Endothelial cell of umbilical vein (primary cell): Measurements from ENCODE around the gene LRP1B. TPM values are rescaled to one million over a fixed set of nuclear protein-coding genes. Genes with fewer than 3 reads are reported as not detected.

Source experiments
- BruUV-seq: library from RNA; stranded (reverse); fragments of 400-500 nt; replicated peaks from 2 replicates; lab custom pipeline; 2021; lab: Mats Ljungman, UMichigan
- CTCF ChIA-PET: fragments of 300-600, 350-600 bp; sonication (Branson Sonifier 250); formaldehyde crosslinking; loops from one replicate; lab custom pipeline; 2021; ENCODE audit warnings: antibody characterized with exemption, inconsistent platforms; lab: Charles Lee
- POLR2A ChIA-PET: fragments of 300-600, 350-600 bp; sonication (Branson Sonifier 250); formaldehyde crosslinking; loops from one replicate; lab custom pipeline; 2021; ENCODE audit warnings: antibody characterized with exemption, inconsistent platforms; lab: Charles Lee
- DNase-seq: peaks from one replicate; pipeline ENCODE4 v3.0.0-alpha.2; 2011; ENCODE audit warnings: low read depth, low spot score
- FAIRE-seq: peaks from 2 replicates; lab custom pipeline; 2011; peaks lifted over from hg19 to GRCh38; lab: Jason Lieb, UNC
- H2AFZ ChIP-seq: 2 replicates; pipeline ENCODE4 v1.6.0; 2012; ENCODE audit warnings: low read depth, low read length, control low read depth, inconsistent platforms
- H3K27ac ChIP-seq: 2 replicates; pipeline ENCODE4 v1.5.1; 2011; ENCODE audit warnings: low read depth, mild to moderate bottlenecking, control low read depth, low read length, moderate library complexity; ENCODE audit not compliant: insufficient read depth
- H3K27me3 ChIP-seq, 2 experiments: 2 replicates each; pipeline versions ENCODE4 v1.6.0 to v1.6.1; 2011; ENCODE audit warnings: low read length in 2 of 2, mixed read lengths in 1 of 2; ENCODE audit not compliant: control insufficient read depth in 2 of 2, insufficient read depth in 2 of 2
- H3K36me3 ChIP-seq, 2 experiments: 2 replicates in 1 of 2; 3 replicates in 1 of 2; pipeline ENCODE4 v1.5.1; 2011; ENCODE audit warnings: low read length in 2 of 2, mild to moderate bottlenecking in 1 of 2, moderate library complexity in 1 of 2; ENCODE audit not compliant: control insufficient read depth in 2 of 2, insufficient read depth in 2 of 2; ENCODE audit errors: extremely low read depth in 1 of 2
- H3K4me1 ChIP-seq: 3 replicates; pipeline ENCODE4 v1.5.1; 2011; ENCODE audit warnings: mild to moderate bottlenecking, low read length; ENCODE audit not compliant: control insufficient read depth, insufficient read depth; ENCODE audit errors: extremely low read depth
- H3K4me2 ChIP-seq: 2 replicates; pipeline ENCODE4 v1.6.1; 2011; ENCODE audit warnings: low read length, control low read depth, mixed read lengths; ENCODE audit not compliant: insufficient read depth
- H3K4me3 ChIP-seq, 3 experiments: fragments of 200-600 bp in 1 of 3; sonication (generic), shearing (Covaris generic) in 1 of 3; replicated peaks in 1 of 3; 2 replicates each; pipeline ENCODE4 v1.5.1; 2011 to 2016; ENCODE audit warnings: control low read depth in 3 of 3, low read length in 3 of 3, mild to moderate bottlenecking in 2 of 3, inconsistent platforms in 1 of 3, low read depth in 1 of 3, moderate library complexity in 1 of 3; ENCODE audit not compliant: insufficient read depth in 1 of 3
- H3K79me2 ChIP-seq: 2 replicates; pipeline ENCODE4 v1.6.0; 2012; ENCODE audit warnings: low read length, inconsistent platforms; ENCODE audit not compliant: control insufficient read depth, insufficient read depth
- H3K9ac ChIP-seq: replicated peaks from 2 replicates; pipeline ENCODE3; 2011; ENCODE audit warnings: low read length, control low read depth; ENCODE audit not compliant: insufficient read depth; ENCODE audit errors: extremely low read depth
- H3K9me1 ChIP-seq: replicated peaks from 3 replicates; pipeline ENCODE4 v1.6.0; 2011; ENCODE audit warnings: mild to moderate bottlenecking, low read length; ENCODE audit not compliant: control insufficient read depth, insufficient read depth; ENCODE audit errors: extremely low read depth
- H3K9me3 ChIP-seq: replicated peaks from 2 replicates; pipeline ENCODE4 v1.5.1; 2012; ENCODE audit warnings: low read length, inconsistent platforms; ENCODE audit not compliant: control insufficient read depth, insufficient read depth
- H4K20me1 ChIP-seq: replicated peaks from 2 replicates; pipeline ENCODE3; 2011; ENCODE audit warnings: mild to moderate bottlenecking, low read length; ENCODE audit not compliant: control insufficient read depth, insufficient read depth; ENCODE audit errors: extremely low read depth
- EZH2 ChIP-seq: IDR thresholded peaks from 2 replicates; pipeline ENCODE4 v1.6.1; 2012; ENCODE audit warnings: borderline replicate concordance, low read depth, mild to moderate bottlenecking, moderate library complexity, low read length, inconsistent platforms; ENCODE audit not compliant: severe bottlenecking
- FOS ChIP-seq: IDR thresholded peaks from 2 replicates; pipeline ENCODE4 v1.6.1; 2011; ENCODE audit warnings: mild to moderate bottlenecking, low read length, moderate library complexity, borderline replicate concordance; ENCODE audit not compliant: insufficient read depth
- GATA2 ChIP-seq: IDR thresholded peaks from 2 replicates; pipeline ENCODE4 v1.7.0; 2011; ENCODE audit warnings: low read depth, mild to moderate bottlenecking, moderate library complexity, mixed read lengths, low read length; ENCODE audit not compliant: insufficient read length, insufficient read depth
- JUN ChIP-seq: IDR thresholded peaks from 2 replicates; pipeline ENCODE4 v1.6.1; 2011; ENCODE audit warnings: borderline replicate concordance, low read depth; ENCODE audit not compliant: insufficient read length, insufficient read depth
- MYC ChIP-seq: IDR thresholded peaks from one replicate; pipeline ENCODE4 v1.6.1; 2011; ENCODE audit warnings: mild to moderate bottlenecking, low read depth, low read length
- POLR2A ChIP-seq: IDR thresholded peaks from 2 replicates; pipeline ENCODE4 v1.6.1; 2012; ENCODE audit warnings: low read depth, mild to moderate bottlenecking, control low read depth, low read length
- POLR2AphosphoS5 ChIP-seq: IDR thresholded peaks from 2 replicates; pipeline ENCODE4 v1.6.1; 2012; ENCODE audit warnings: low read depth, mild to moderate bottlenecking, control low read depth, low read length, moderate library complexity; ENCODE audit not compliant: insufficient read depth
- dilution Hi-C: fragments of 300-500 bp; cut with MboI; formaldehyde crosslinking; loops from one replicate; pipeline ENCODE4 v1.15.0; 2019; ENCODE audit warnings: low sequenced_read_pairs; ENCODE audit not compliant: extremely low pct_ligation_motif_present
- intact Hi-C: fragments of 100-400 bp; cut with micrococcal nuclease; formaldehyde crosslinking; loops from one replicate; pipeline ENCODE4 v1.10.0; 2022
- polyA plus RNA-seq, 4 experiments: library from polyadenylated mRNA; depleted of rRNA in 3 of 4; stranded (reverse) in 3 of 4; unstranded in 1 of 4; fragments of >200 nt; gene quantifications; 2 replicates each; pipeline versions ENCODE4 v1.2.1 to v1.2.3, GENCODE V29; 2011 to 2012; ENCODE audit warnings: missing spikeins in 1 of 4
- total RNA-seq: library from RNA; stranded (reverse); gene quantifications from 2 replicates; pipeline ENCODE4 v1.2.3, GENCODE V29; 2021
- TF ChIP-seq, protein P1 (sequence below): IDR thresholded peaks from 2 replicates; pipeline ENCODE4 v1.6.1; 2011; ENCODE audit not compliant: insufficient read depth, insufficient read length
- TF ChIP-seq, protein P2 (sequence below), 2 donors: IDR thresholded peaks; 1 replicate in 1 of 2; 2 replicates in 1 of 2; pipeline ENCODE4 v1.5.1; 2011; ENCODE audit warnings: low read length in 2 of 2, mild to moderate bottlenecking in 2 of 2, moderate library complexity in 2 of 2, control low read depth in 1 of 2, inconsistent platforms in 1 of 2, low read depth in 1 of 2; ENCODE audit not compliant: insufficient read depth in 1 of 2; ENCODE audit errors: extremely low read depth in 1 of 2

Gene LRP1B
- total and polyA plus RNA-seq, 2 donors (not counting 3 experiments of a cell fraction or from before 2014, with no cell fraction given), result 0.03 to 0.07 TPM

- H3K9me3 ChIP-seq, result no peaks in the 10 kb centered on the region
- no TSS peak for BruUV-seq
- no peak for DNase-seq
- H4K20me1 ChIP-seq, result no peaks in the 10 kb centered on the region
- no peaks in the 10 kb centered on the region for H3K36me3 ChIP-seq
- no peaks in the 10 kb centered on the region for H3K9me1 ChIP-seq
- POLR2A ChIA-PET, result no interaction called here
- H2AFZ ChIP-seq, result no peak overlapping the region
- no peak overlapping the region for H3K9ac ChIP-seq
- H3K4me3 ChIP-seq, result no peak overlapping the region
- CTCF ChIA-PET, result interaction anchor here (0.7 to 1.0 kb wide), 2 partner anchors 9 to 22 kb away, joined by 3 read pairs; no protein-coding TSS in a partner anchor
- FAIRE-seq, result no peak
- H3K27ac ChIP-seq, result no peak overlapping the region
- H3K27me3 ChIP-seq, result no peaks in the 10 kb centered on the region
- TF ChIP-seq FOS (no peak), GATA2 (no peak), MYC (no peak), POLR2AphosphoS5 (no peak), EZH2 (no peak), JUN (no peak), POLR2A (no peak)
- TF ChIP-seq, protein P1, sequence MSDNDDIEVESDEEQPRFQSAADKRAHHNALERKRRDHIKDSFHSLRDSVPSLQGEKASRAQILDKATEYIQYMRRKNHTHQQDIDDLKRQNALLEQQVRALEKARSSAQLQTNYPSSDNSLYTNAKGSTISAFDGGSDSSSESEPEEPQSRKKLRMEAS, result no peak
- TF ChIP-seq, protein P2, sequence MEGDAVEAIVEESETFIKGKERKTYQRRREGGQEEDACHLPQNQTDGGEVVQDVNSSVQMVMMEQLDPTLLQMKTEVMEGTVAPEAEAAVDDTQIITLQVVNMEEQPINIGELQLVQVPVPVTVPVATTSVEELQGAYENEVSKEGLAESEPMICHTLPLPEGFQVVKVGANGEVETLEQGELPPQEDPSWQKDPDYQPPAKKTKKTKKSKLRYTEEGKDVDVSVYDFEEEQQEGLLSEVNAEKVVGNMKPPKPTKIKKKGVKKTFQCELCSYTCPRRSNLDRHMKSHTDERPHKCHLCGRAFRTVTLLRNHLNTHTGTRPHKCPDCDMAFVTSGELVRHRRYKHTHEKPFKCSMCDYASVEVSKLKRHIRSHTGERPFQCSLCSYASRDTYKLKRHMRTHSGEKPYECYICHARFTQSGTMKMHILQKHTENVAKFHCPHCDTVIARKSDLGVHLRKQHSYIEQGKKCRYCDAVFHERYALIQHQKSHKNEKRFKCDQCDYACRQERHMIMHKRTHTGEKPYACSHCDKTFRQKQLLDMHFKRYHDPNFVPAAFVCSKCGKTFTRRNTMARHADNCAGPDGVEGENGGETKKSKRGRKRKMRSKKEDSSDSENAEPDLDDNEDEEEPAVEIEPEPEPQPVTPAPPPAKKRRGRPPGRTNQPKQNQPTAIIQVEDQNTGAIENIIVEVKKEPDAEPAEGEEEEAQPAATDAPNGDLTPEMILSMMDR (IDR thresholded peaks at IDR 0.05; ENCODE audit: extremely low read depth in 1 of 2, insufficient read depth in 1 of 2, low read depth in 1 of 2, low read length in 2 of 2), result no peak
- H3K4me2 ChIP-seq, result no peak overlapping the region
- intact Hi-C loops, result no loop called here
- no peaks in the 10 kb centered on the region for H3K4me1 ChIP-seq
- dilution Hi-C loops, result no loop called here
- no peaks in the 10 kb centered on the region for H3K79me2 ChIP-seq
Measured at GRCh38 chr2:140506606-140507005, 1624.2 kb downstream of the LRP1B start.
